Kidney (tissue), 14 donors: Measurements from ENCODE around the gene GPR180. TPM values are rescaled to one million over a fixed set of nuclear protein-coding genes. Genes with fewer than 3 reads are reported as not detected.

Experiments used
- DNase-seq, 5 donors: peaks; one replicate each; pipeline ENCODE4 v3.0.0-alpha.2; 2013 to 2020
- FAIRE-seq: peaks from 2 replicates; lab custom pipeline; 2012; peaks lifted over from hg19 to GRCh38; lab: Jason Lieb, UNC
- H3K27ac ChIP-seq, 2 donors: one replicate each; pipeline ENCODE4 v1.7.0; 2013; ENCODE audit warnings: low read depth in 2 of 2, low read length in 2 of 2, inconsistent platforms in 1 of 2
- H3K27me3 ChIP-seq: one replicate; pipeline ENCODE4 v1.7.1; 2013; ENCODE audit warnings: low read length, inconsistent platforms; ENCODE audit not compliant: control insufficient read depth, insufficient read depth
- H3K36me3 ChIP-seq, 3 donors: one replicate each; pipeline versions ENCODE4 v1.7.0 to v1.7.1; 2013; ENCODE audit warnings: low read length in 3 of 3, control low read depth in 1 of 3, inconsistent platforms in 1 of 3; ENCODE audit not compliant: insufficient read depth in 3 of 3, control insufficient read depth in 2 of 3
- H3K4me1 ChIP-seq, 3 donors: one replicate each; pipeline versions ENCODE4 v1.7.0 to v1.7.1; 2013; ENCODE audit warnings: low read length in 3 of 3, inconsistent platforms in 1 of 3, low read depth in 1 of 3; ENCODE audit not compliant: control insufficient read depth in 2 of 3, insufficient read depth in 2 of 3
- H3K4me3 ChIP-seq, 3 donors: one replicate each; pipeline versions ENCODE4 v1.7.0 to v1.8.1; 2013; ENCODE audit warnings: low read length in 3 of 3, control low read depth in 1 of 3, inconsistent platforms in 1 of 3
- H3K9ac ChIP-seq, 3 donors: one replicate each; pipeline versions ENCODE4 v1.7.0 to v1.7.1; 2013; ENCODE audit warnings: low read length in 3 of 3, control low read depth in 1 of 3, inconsistent platforms in 1 of 3
- H3K9me3 ChIP-seq, 3 donors: one replicate each; pipeline versions ENCODE4 v1.7.0 to v1.7.1; 2013; ENCODE audit warnings: low read length in 3 of 3, control low read depth in 1 of 3, inconsistent platforms in 1 of 3; ENCODE audit not compliant: control insufficient read depth in 2 of 3, insufficient read depth in 1 of 3
- intact Hi-C: fragments of 100-400 bp; cut with DNase I; formaldehyde crosslinking; loops from one replicate; pipeline ENCODE4 v1.11.1; 2022
- polyA plus RNA-seq: library from polyadenylated mRNA; stranded (reverse); fragments of 350-450 nt; fragmentation: Illumina TruSeq; extraction: RNeasy Lipid Tissue Mini Kit (QIAGEN cat#74804); gene quantifications from one replicate; pipeline ENCODE4 v1.2.3, GENCODE V29; 2014; ENCODE audit warnings: low read depth, low replicate concordance; ENCODE audit not compliant: insufficient read depth
- total RNA-seq: library from RNA; stranded (reverse); fragmentation: NEBNext Ultra II Directional; extraction: Animal tissue kit (Norgen Biotek cat#: 25700); gene quantifications from one replicate; pipeline ENCODE4 v1.2.1, GENCODE V29; 2021
- TF ChIP-seq, protein P1 (sequence below): IDR thresholded peaks from 3 replicates; pipeline ENCODE4 v1.5.1; 2012; ENCODE audit warnings: mild to moderate bottlenecking, moderate library complexity, borderline replicate concordance; ENCODE audit not compliant: insufficient read depth; ENCODE audit errors: extremely low read depth
- donor health status: control.
- donor health status: control.
- donor health status: control.
- donor health status: control.
- donor health status: control.
- donor health status: DM: yes; HTN: yes; CAD: no.
- donor health status: Normal renal cell carcinoma (clear cell type).

GPR180 gene
- total and polyA plus RNA-seq, 2 donors from 2014 or later: 1.8 to 5.2 TPM

DNA sequence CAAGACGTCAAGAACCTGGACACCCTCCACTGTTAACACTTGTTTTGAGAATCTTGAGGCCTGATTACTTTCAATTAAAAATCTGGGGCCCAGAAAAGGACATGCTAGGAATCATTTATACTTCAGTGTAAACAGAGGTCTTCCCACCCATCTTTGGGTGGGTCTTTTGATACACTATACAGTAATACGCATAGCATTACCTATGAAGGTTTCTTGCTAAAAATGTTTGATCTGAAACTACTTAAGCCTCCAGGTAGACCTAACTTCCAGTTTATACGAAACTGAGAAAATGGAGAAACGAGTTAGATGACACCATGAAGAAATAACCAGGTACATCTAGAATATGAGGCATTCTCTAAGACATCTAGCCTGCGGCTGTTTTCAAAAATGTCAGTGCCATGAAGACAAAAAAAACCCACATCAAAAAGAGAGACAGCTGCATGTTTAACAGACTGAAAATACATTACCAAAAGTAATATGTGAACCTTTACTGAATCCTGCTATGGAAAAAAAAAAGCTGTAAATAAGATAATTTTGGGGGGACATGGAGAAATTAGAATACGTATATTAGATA, 42.3 kb upstream of the GPR180 start:
- intact Hi-C loops: no loop called here
- H3K27me3 ChIP-seq: no peaks in the 10 kb centered on the region
- TF ChIP-seq, protein P1, sequence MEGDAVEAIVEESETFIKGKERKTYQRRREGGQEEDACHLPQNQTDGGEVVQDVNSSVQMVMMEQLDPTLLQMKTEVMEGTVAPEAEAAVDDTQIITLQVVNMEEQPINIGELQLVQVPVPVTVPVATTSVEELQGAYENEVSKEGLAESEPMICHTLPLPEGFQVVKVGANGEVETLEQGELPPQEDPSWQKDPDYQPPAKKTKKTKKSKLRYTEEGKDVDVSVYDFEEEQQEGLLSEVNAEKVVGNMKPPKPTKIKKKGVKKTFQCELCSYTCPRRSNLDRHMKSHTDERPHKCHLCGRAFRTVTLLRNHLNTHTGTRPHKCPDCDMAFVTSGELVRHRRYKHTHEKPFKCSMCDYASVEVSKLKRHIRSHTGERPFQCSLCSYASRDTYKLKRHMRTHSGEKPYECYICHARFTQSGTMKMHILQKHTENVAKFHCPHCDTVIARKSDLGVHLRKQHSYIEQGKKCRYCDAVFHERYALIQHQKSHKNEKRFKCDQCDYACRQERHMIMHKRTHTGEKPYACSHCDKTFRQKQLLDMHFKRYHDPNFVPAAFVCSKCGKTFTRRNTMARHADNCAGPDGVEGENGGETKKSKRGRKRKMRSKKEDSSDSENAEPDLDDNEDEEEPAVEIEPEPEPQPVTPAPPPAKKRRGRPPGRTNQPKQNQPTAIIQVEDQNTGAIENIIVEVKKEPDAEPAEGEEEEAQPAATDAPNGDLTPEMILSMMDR: no peak
- H3K4me1 ChIP-seq: no peaks in the 10 kb centered on the region
- H3K36me3 ChIP-seq: no peaks in the 10 kb centered on the region
- DNase-seq (no peak), FAIRE-seq (no peak)
- H3K9me3 ChIP-seq: no peaks in the 10 kb centered on the region
- H3K9ac ChIP-seq: no peak overlapping the region
- H3K27ac ChIP-seq: no peak overlapping the region
- no peak overlapping the region for H3K4me3 ChIP-seq

GRCh38 chr13:94560116-94560515, 41.5 kb upstream of the GPR180 start:
- FAIRE-seq (no peak), DNase-seq (no peak)
- Histone ChIP-seq H3K4me1 (no peaks in the 10 kb centered on the region), H3K27me3 (no peaks in the 10 kb centered on the region), H3K27ac (no peak overlapping the region), H3K9me3 (no peaks in the 10 kb centered on the region), H3K36me3 (no peaks in the 10 kb centered on the region), H3K4me3 (no peak overlapping the region), H3K9ac (no peak overlapping the region)
- TF ChIP-seq, protein P1: no peak
- intact Hi-C loops: no loop called here

GRCh38 chr13:94561126-94561525, 40.5 kb upstream of the GPR180 start:
- no peak for DNase-seq
- H3K27ac ChIP-seq: no peak overlapping the region
- intact Hi-C loops: no loop called here

More at GRCh38 chr13:94561126-94561525, 40.5 kb upstream of the GPR180 start:
- Histone ChIP-seq H3K4me3 (no peak overlapping the region), H3K4me1 (no peaks in the 10 kb centered on the region), H3K27me3 (no peaks in the 10 kb centered on the region), H3K36me3 (no peaks in the 10 kb centered on the region), H3K9ac (no peak overlapping the region), H3K9me3 (no peaks in the 10 kb centered on the region)
- FAIRE-seq: no peak
- TF ChIP-seq, protein P1: no peak
